ENCODE results near the gene PRAMEF12.

DNA sequence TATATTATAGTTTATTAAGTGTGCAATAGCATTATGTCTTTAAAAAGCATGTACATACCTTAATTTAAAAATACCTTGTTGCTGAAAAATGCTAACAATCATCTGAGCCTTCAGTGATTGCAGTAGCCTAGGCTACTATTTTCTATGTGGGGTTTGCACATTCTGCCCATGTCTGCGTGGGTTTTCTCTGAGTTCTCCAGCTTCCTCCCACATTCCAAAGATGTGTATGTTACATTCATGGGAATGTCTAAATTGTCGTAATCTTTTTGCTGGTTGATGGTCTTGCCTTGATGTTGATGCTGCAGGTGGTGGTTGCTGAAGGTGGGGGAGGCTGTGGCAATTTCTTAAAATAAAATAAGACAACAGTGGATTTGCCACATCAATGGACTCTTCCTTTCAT lies 45.1 kb upstream of the PRAMEF12 start:
- TF ChIP-seq, protein P1, sequence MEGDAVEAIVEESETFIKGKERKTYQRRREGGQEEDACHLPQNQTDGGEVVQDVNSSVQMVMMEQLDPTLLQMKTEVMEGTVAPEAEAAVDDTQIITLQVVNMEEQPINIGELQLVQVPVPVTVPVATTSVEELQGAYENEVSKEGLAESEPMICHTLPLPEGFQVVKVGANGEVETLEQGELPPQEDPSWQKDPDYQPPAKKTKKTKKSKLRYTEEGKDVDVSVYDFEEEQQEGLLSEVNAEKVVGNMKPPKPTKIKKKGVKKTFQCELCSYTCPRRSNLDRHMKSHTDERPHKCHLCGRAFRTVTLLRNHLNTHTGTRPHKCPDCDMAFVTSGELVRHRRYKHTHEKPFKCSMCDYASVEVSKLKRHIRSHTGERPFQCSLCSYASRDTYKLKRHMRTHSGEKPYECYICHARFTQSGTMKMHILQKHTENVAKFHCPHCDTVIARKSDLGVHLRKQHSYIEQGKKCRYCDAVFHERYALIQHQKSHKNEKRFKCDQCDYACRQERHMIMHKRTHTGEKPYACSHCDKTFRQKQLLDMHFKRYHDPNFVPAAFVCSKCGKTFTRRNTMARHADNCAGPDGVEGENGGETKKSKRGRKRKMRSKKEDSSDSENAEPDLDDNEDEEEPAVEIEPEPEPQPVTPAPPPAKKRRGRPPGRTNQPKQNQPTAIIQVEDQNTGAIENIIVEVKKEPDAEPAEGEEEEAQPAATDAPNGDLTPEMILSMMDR (IDR thresholded peaks at IDR 0.05), result no peak
- no peak for TF ChIP-seq POLR2AphosphoS5 (IDR thresholded peaks at IDR 0.05)
